Neural progenitor cell (in vitro differentiated cells): ENCODE results near the gene SLC25A43. TPM values are rescaled to one million over a fixed set of nuclear protein-coding genes. Genes with fewer than 3 reads are reported as not detected.

Experiments
- DNase-seq: peaks from one replicate; pipeline ENCODE4 v3.0.0-alpha.2; 2016; ENCODE audit warnings: low spot score
- H2AFZ ChIP-seq: fragments of 200-600 bp; sonication (generic); replicated peaks from 2 replicates; pipeline ENCODE4 v1.6.1; 2016; ENCODE audit warnings: antibody characterized with exemption
- H3F3A ChIP-seq: fragments of 200-600 bp; sonication (generic); 2 replicates; pipeline ENCODE4 v1.6.1; 2016; ENCODE audit warnings: antibody characterized with exemption, low read depth
- H3K27ac ChIP-seq: fragments of 200-600 bp; sonication (generic); 2 replicates; pipeline ENCODE4 v1.5.1; 2016; ENCODE audit warnings: mild to moderate bottlenecking
- H3K27me3 ChIP-seq: fragments of 200-600 bp; sonication (generic); 2 replicates; pipeline ENCODE4 v1.6.1; 2016; ENCODE audit warnings: mild to moderate bottlenecking, moderate library complexity
- H3K36me3 ChIP-seq: fragments of 200-600 bp; sonication (generic); 2 replicates; pipeline ENCODE4 v1.5.1; 2016
- H3K4me1 ChIP-seq: fragments of 200-600 bp; sonication (generic); 2 replicates; pipeline ENCODE4 v1.6.1; 2016; ENCODE audit warnings: mixed run types
- H3K4me2 ChIP-seq: fragments of 200-600 bp; sonication (generic); 2 replicates; pipeline ENCODE4 v1.6.1; 2016
- H3K4me3 ChIP-seq: fragments of 200-600 bp; sonication (generic); 2 replicates; pipeline ENCODE4 v1.5.1; 2016
- H3K79me2 ChIP-seq: fragments of 200-600 bp; sonication (generic); 2 replicates; pipeline ENCODE4 v1.6.1; 2016; ENCODE audit warnings: low read depth
- H3K9ac ChIP-seq: fragments of 200-600 bp; sonication (generic); 2 replicates; pipeline ENCODE4 v1.6.1; 2016
- H3K9me3 ChIP-seq: fragments of 200-600 bp; sonication (generic); 2 replicates; pipeline ENCODE4 v1.5.1; 2016; ENCODE audit warnings: low read depth
- H4K20me1 ChIP-seq: fragments of 200-600 bp; sonication (generic); 2 replicates; pipeline ENCODE4 v1.6.1; 2016; ENCODE audit warnings: low read depth
- H3K27ac Mint-ChIP-seq: 3 replicates; pipeline ENCODE4 v1.8.0; 2021; ENCODE audit warnings: mixed read lengths
- H3K27me3 Mint-ChIP-seq: 2 replicates; pipeline ENCODE4 v1.8.0; 2022; ENCODE audit warnings: low read depth, mild to moderate bottlenecking, inconsistent platforms, moderate library complexity, mixed read lengths; ENCODE audit not compliant: insufficient read depth
- H3K36me3 Mint-ChIP-seq: 3 replicates; pipeline ENCODE4 v1.8.0; 2021; ENCODE audit warnings: mixed read lengths
- H3K4me1 Mint-ChIP-seq: 3 replicates; pipeline ENCODE4 v1.8.0; 2021; ENCODE audit warnings: mixed read lengths
- H3K4me3 Mint-ChIP-seq: 3 replicates; pipeline ENCODE4 v1.8.0; 2021; ENCODE audit warnings: mild to moderate bottlenecking, moderate library complexity, mixed read lengths
- H3K9me3 Mint-ChIP-seq: 3 replicates; pipeline ENCODE4 v1.8.0; 2020; ENCODE audit warnings: mixed read lengths
- CTCF ChIP-seq: fragments of 200-600 bp; sonication (generic); IDR thresholded peaks from 2 replicates; pipeline ENCODE4 v1.5.1; 2017; ENCODE audit warnings: antibody characterized with exemption, mild to moderate bottlenecking
- EZH2 ChIP-seq: fragments of 200-600 bp; sonication (generic); IDR thresholded peaks from 2 replicates; pipeline ENCODE4 v1.6.1; 2017; ENCODE audit warnings: antibody characterized with exemption, mild to moderate bottlenecking, moderate library complexity
- EZH2phosphoT487 ChIP-seq: fragments of 200-600 bp; sonication (generic); IDR thresholded peaks from 2 replicates; pipeline ENCODE4 v1.6.1; 2017; ENCODE audit warnings: antibody characterized with exemption
- total RNA-seq: library from RNA; depleted of rRNA; stranded (reverse); fragments of >200 nt; gene quantifications from 2 replicates; pipeline ENCODE4 v1.2.3, GENCODE V29; 2015; ENCODE audit warnings: low replicate concordance

Gene SLC25A43
- total RNA-seq, 1 donor from 2014 or later: 5.4 TPM

GRCh38 chrX:119389214-119389613 is 9.9 kb upstream of the SLC25A43 start:
- TF ChIP-seq CTCF: no peak
- no peak for TF ChIP-seq EZH2phosphoT487
- TF ChIP-seq EZH2: no peak
- no peaks in the 10 kb centered on the region for H3F3A ChIP-seq
- DNase-seq: no peak
- no peaks in the 10 kb centered on the region for H3K79me2 ChIP-seq
- no peak overlapping the region for H3K4me2 ChIP-seq
- no peak overlapping the region for H3K9ac ChIP-seq
- H3K27me3 Mint-ChIP-seq: peaks cover 3% of the 10 kb centered on the region
- no peaks in the 10 kb centered on the region for H3K9me3 ChIP-seq
- no peak overlapping the region for H2AFZ ChIP-seq
- no peaks in the 10 kb centered on the region for H3K4me1 ChIP-seq
- H3K36me3 ChIP-seq: no peaks in the 10 kb centered on the region
- H3K4me3 ChIP-seq: no peak overlapping the region
- no peak overlapping the region for H3K27ac ChIP-seq
- peaks cover 11% of the 10 kb centered on the region for H3K4me1 Mint-ChIP-seq
- no peaks in the 10 kb centered on the region for H4K20me1 ChIP-seq
- H3K9me3 Mint-ChIP-seq: peaks cover 16% of the 10 kb centered on the region
- no peak overlapping the region for H3K27ac Mint-ChIP-seq
- no peak overlapping the region for H3K4me3 Mint-ChIP-seq
- no peaks in the 10 kb centered on the region for H3K36me3 Mint-ChIP-seq
- H3K27me3 ChIP-seq: no peaks in the 10 kb centered on the region

GRCh38 chrX:119389871-119390501 is 9.2 kb upstream of the SLC25A43 start:
- H3F3A ChIP-seq: no peaks in the 10 kb centered on the region
- DNase-seq: peak; percentile 26

GRCh38 chrX:119391279-119391678 is 7.9 kb upstream of the SLC25A43 start:
- Histone ChIP-seq H3K4me1 (no peaks in the 10 kb centered on the region), H3K9me3 (no peaks in the 10 kb centered on the region), H2AFZ (no peak overlapping the region), H3K9ac (no peak overlapping the region), H4K20me1 (no peaks in the 10 kb centered on the region), H3K4me3 (no peak overlapping the region), H3K27ac (no peak overlapping the region), H3K36me3 (no peaks in the 10 kb centered on the region), H3K79me2 (no peaks in the 10 kb centered on the region), H3F3A (no peaks in the 10 kb centered on the region), H3K27me3 (no peaks in the 10 kb centered on the region), H3K4me2 (no peak overlapping the region)
- Mint-ChIP-seq H3K4me1 (peaks cover 11% of the 10 kb centered on the region), H3K9me3 (peaks cover 16% of the 10 kb centered on the region), H3K36me3 (no peaks in the 10 kb centered on the region), H3K4me3 (no peak overlapping the region), H3K27ac (no peak overlapping the region), H3K27me3 (peaks cover 3% of the 10 kb centered on the region)
- TF ChIP-seq EZH2 (no peak), EZH2phosphoT487 (no peak), CTCF (no peak)
- no peak for DNase-seq

More at GRCh38 chrX:119389871-119390501, 9.2 kb upstream of the SLC25A43 start:
- Histone ChIP-seq H3K79me2 (no peaks in the 10 kb centered on the region), H3K4me2 (no peak overlapping the region), H4K20me1 (no peaks in the 10 kb centered on the region), H3K4me3 (no peak overlapping the region), H3K9me3 (no peaks in the 10 kb centered on the region), H2AFZ (peak overlapping the region; percentile 3), H3K27me3 (no peaks in the 10 kb centered on the region), H3K4me1 (no peaks in the 10 kb centered on the region), H3K9ac (no peak overlapping the region), H3K27ac (no peak overlapping the region), H3K36me3 (no peaks in the 10 kb centered on the region)
- Mint-ChIP-seq H3K4me1 (peaks cover 11% of the 10 kb centered on the region), H3K27ac (no peak overlapping the region), H3K9me3 (peaks cover 16% of the 10 kb centered on the region), H3K36me3 (no peaks in the 10 kb centered on the region), H3K4me3 (no peak overlapping the region), H3K27me3 (peaks cover 3% of the 10 kb centered on the region)
- TF ChIP-seq EZH2 (no peak), EZH2phosphoT487 (no peak), CTCF (no peak)
